Choroid plexus epithelial cell (primary cell): Measurements from ENCODE around the gene TP63.
"Not testable (repeated sequence)": the region's sequence is repeated elsewhere in the genome, so short reads cannot be mapped to it uniquely, and the experiment has no call there.

Experiments
- DNase-seq: peaks from one replicate; pipeline ENCODE4 v3.0.0-alpha.2; 2010; ENCODE audit warnings: low read depth
- H3K4me3 ChIP-seq: 2 replicates; pipeline ENCODE4 v1.5.1; 2011; ENCODE audit warnings: low read depth, mild to moderate bottlenecking, control low read depth, low read length, moderate library complexity
- CTCF ChIP-seq: conservative IDR thresholded peaks from 2 replicates; pipeline ENCODE4 v1.5.1; 2011; ENCODE audit warnings: low read depth, mild to moderate bottlenecking, control low read depth, inconsistent platforms, low read length, moderate library complexity

Gene TP63

GRCh38 chr3:189589179-189589569 is 42.0 kb upstream of the TP63 start:
- no peak overlapping the region for H3K4me3 ChIP-seq
- TF ChIP-seq CTCF = no peak
- DNase-seq = no peak

GRCh38 chr3:189590223-189590622 is 41.0 kb upstream of the TP63 start:
- H3K4me3 ChIP-seq = no peak overlapping the region
- no peak for DNase-seq
- no peak for TF ChIP-seq CTCF

GRCh38 chr3:189593581-189593980 is 37.6 kb upstream of the TP63 start:
- TF ChIP-seq CTCF = no peak
- DNase-seq = peak; percentile 48
- no peak overlapping the region for H3K4me3 ChIP-seq

GRCh38 chr3:189596078-189596979 is 34.9 kb upstream of the TP63 start:
- not testable (repeated sequence) for DNase-seq, H3K4me3 ChIP-seq

- no peak overlapping the region for H3K4me3 ChIP-seq
- TF ChIP-seq CTCF = no peak
- no peak for DNase-seq
These were observed 33.3 kb upstream of the TP63 start for GRCh38 chr3:189597918-189598317.

GRCh38 chr3:189598530-189599225 is 32.5 kb upstream of the TP63 start:
- TF ChIP-seq CTCF = no peak
- H3K4me3 ChIP-seq = no peak overlapping the region
- DNase-seq = no peak

GRCh38 chr3:189602471-189602870 is 28.7 kb upstream of the TP63 start:
- TF ChIP-seq CTCF = no peak
- DNase-seq = no peak
- no peak overlapping the region for H3K4me3 ChIP-seq
